ENCODE measurements around the gene SAMD5.

Gene SAMD5

GRCh38 chr6:147569788-147570187 is 61.3 kb downstream of the SAMD5 start:
- H2BK5ac ChIP-seq (ENCODE audit: low read depth, low read length, poor library complexity, severe bottlenecking) = no peak overlapping the region
- no peaks in the 10 kb centered on the region for H3K36me3 ChIP-seq (ENCODE audit: control insufficient read depth in 1 of 2, insufficient read depth in 2 of 2, low read depth in 1 of 2, low read length in 2 of 2)
- no peak overlapping the region for H4K91ac ChIP-seq (ENCODE audit: low read length)
- H3K9ac ChIP-seq (ENCODE audit: low read length) = no peak overlapping the region
- no peak overlapping the region for H3K4me3 ChIP-seq (ENCODE audit: insufficient read depth in 1 of 2, low read depth in 1 of 2, low read length in 2 of 2)
- H3K27me3 ChIP-seq (ENCODE audit: control insufficient read depth in 1 of 2, insufficient read depth in 1 of 2, low read length in 2 of 2) = no peaks in the 10 kb centered on the region
- H2BK12ac ChIP-seq (ENCODE audit: low read length in 2 of 2) = no peak overlapping the region
- no peak for DNase-seq
- no peak overlapping the region for H2AFZ ChIP-seq (ENCODE audit: low read depth, low read length)
- H2BK15ac ChIP-seq (ENCODE audit: low read depth, poor library complexity, severe bottlenecking) = no peak overlapping the region
- no peak overlapping the region for H3K23ac ChIP-seq (ENCODE audit: low read length in 2 of 2)
- H2BK120ac ChIP-seq (ENCODE audit: low read depth, low read length) = no peak overlapping the region
- 91% methylated on average over 7 of the region's 7 CpGs for WGBS
- H3K79me1 ChIP-seq (replicated peaks; ENCODE audit: low read length, poor library complexity, severe bottlenecking) = no peaks in the 10 kb centered on the region
- no peak overlapping the region for H2AK5ac ChIP-seq (ENCODE audit: low read length, severe bottlenecking)
- H3K9me3 ChIP-seq (ENCODE audit: control insufficient read depth, low read length) = no peaks in the 10 kb centered on the region
- H3K14ac ChIP-seq (ENCODE audit: low read length in 2 of 2) = no peak overlapping the region
- no peaks in the 10 kb centered on the region for H3K4me1 ChIP-seq (ENCODE audit: control insufficient read depth, insufficient read depth, low read depth, low read length)
- H3K18ac ChIP-seq (ENCODE audit: low read depth in 1 of 2, low read length in 2 of 2) = no peak overlapping the region
- no peak overlapping the region for H3K4me2 ChIP-seq (ENCODE audit: low read length, poor library complexity, severe bottlenecking)
- H4K8ac ChIP-seq (ENCODE audit: low read length) = no peak overlapping the region
- no peak overlapping the region for H3K27ac ChIP-seq (ENCODE audit: low read length, poor library complexity, severe bottlenecking)
- H3K4ac ChIP-seq (ENCODE audit: low read depth in 1 of 2, low read length in 2 of 2) = no peak overlapping the region

DNA sequence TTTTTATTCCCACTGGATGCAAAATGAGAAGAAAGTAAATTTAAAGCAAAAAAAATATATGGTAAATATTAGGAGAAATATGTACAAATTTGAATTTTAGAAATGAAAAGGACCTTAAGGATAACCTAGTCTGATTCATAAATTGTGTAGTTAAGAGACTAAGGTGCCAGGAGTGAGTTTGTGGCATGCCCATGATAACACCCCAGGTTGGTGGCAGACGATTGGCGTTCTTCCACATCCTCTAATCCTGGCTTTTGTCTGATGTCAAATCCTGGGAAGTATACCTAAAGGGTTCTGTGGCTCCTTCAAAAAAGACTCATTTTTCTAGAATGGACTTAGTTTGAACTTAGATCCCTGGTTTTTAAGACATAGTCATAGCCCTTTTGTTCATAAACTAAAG is 62.2 kb downstream of the SAMD5 start:
- Histone ChIP-seq H2BK120ac (ENCODE audit: low read depth, low read length) (no peak overlapping the region), H3K4me3 (ENCODE audit: insufficient read depth in 1 of 2, low read depth in 1 of 2, low read length in 2 of 2) (no peak overlapping the region), H3K4ac (ENCODE audit: low read depth in 1 of 2, low read length in 2 of 2) (no peak overlapping the region), H2BK12ac (ENCODE audit: low read length in 2 of 2) (no peak overlapping the region), H3K18ac (ENCODE audit: low read depth in 1 of 2, low read length in 2 of 2) (no peak overlapping the region), H4K91ac (ENCODE audit: low read length) (no peak overlapping the region), H3K9ac (ENCODE audit: low read length) (no peak overlapping the region), H3K4me2 (ENCODE audit: low read length, poor library complexity, severe bottlenecking) (no peak overlapping the region), H3K79me1 (replicated peaks; ENCODE audit: low read length, poor library complexity, severe bottlenecking) (no peaks in the 10 kb centered on the region), H2BK5ac (ENCODE audit: low read depth, low read length, poor library complexity, severe bottlenecking) (no peak overlapping the region), H2AFZ (ENCODE audit: low read depth, low read length) (no peak overlapping the region), H3K27ac (ENCODE audit: low read length, poor library complexity, severe bottlenecking) (no peak overlapping the region), H3K36me3 (ENCODE audit: control insufficient read depth in 1 of 2, insufficient read depth in 2 of 2, low read depth in 1 of 2, low read length in 2 of 2) (no peaks in the 10 kb centered on the region), H3K9me3 (ENCODE audit: control insufficient read depth, low read length) (no peaks in the 10 kb centered on the region), H3K4me1 (ENCODE audit: control insufficient read depth, insufficient read depth, low read depth, low read length) (no peaks in the 10 kb centered on the region), H2AK5ac (ENCODE audit: low read length, severe bottlenecking) (no peak overlapping the region), H4K8ac (ENCODE audit: low read length) (no peak overlapping the region), H3K14ac (ENCODE audit: low read length in 2 of 2) (no peak overlapping the region), H3K27me3 (ENCODE audit: control insufficient read depth in 1 of 2, insufficient read depth in 1 of 2, low read length in 2 of 2) (no peaks in the 10 kb centered on the region), H2BK15ac (ENCODE audit: low read depth, poor library complexity, severe bottlenecking) (no peak overlapping the region), H3K23ac (ENCODE audit: low read length in 2 of 2) (no peak overlapping the region)
- no peak for DNase-seq
- WGBS = 100% methylated on average over 2 of the region's 2 CpGs

GRCh38 chr6:147577488-147577887 is 69.0 kb downstream of the SAMD5 start:
- H3K27ac ChIP-seq (ENCODE audit: low read length, poor library complexity, severe bottlenecking) = no peak overlapping the region
- H3K4me2 ChIP-seq (ENCODE audit: low read length, poor library complexity, severe bottlenecking) = no peak overlapping the region
- H3K27me3 ChIP-seq (ENCODE audit: control insufficient read depth in 1 of 2, insufficient read depth in 1 of 2, low read length in 2 of 2) = no peaks in the 10 kb centered on the region
- H2BK15ac ChIP-seq (ENCODE audit: low read depth, poor library complexity, severe bottlenecking) = no peak overlapping the region
- no peak overlapping the region for H2BK120ac ChIP-seq (ENCODE audit: low read depth, low read length)
- H3K9ac ChIP-seq (ENCODE audit: low read length) = no peak overlapping the region
- no peak overlapping the region for H2BK12ac ChIP-seq (ENCODE audit: low read length in 2 of 2)
- no peak overlapping the region for H3K14ac ChIP-seq (ENCODE audit: low read length in 2 of 2)
- H3K79me1 ChIP-seq (replicated peaks; ENCODE audit: low read length, poor library complexity, severe bottlenecking) = no peaks in the 10 kb centered on the region
- DNase-seq = no peak
- no peak overlapping the region for H2BK5ac ChIP-seq (ENCODE audit: low read depth, low read length, poor library complexity, severe bottlenecking)
- H2AFZ ChIP-seq (ENCODE audit: low read depth, low read length) = no peak overlapping the region
- no peak overlapping the region for H3K18ac ChIP-seq (ENCODE audit: low read depth in 1 of 2, low read length in 2 of 2)
- H3K4me3 ChIP-seq (ENCODE audit: insufficient read depth in 1 of 2, low read depth in 1 of 2, low read length in 2 of 2) = no peak overlapping the region
- no peak overlapping the region for H4K91ac ChIP-seq (ENCODE audit: low read length)
- H3K23ac ChIP-seq (ENCODE audit: low read length in 2 of 2) = no peak overlapping the region
- H3K36me3 ChIP-seq (ENCODE audit: control insufficient read depth in 1 of 2, insufficient read depth in 2 of 2, low read depth in 1 of 2, low read length in 2 of 2) = no peaks in the 10 kb centered on the region
- no peak overlapping the region for H2AK5ac ChIP-seq (ENCODE audit: low read length, severe bottlenecking)
- H3K4ac ChIP-seq (ENCODE audit: low read depth in 1 of 2, low read length in 2 of 2) = no peak overlapping the region
- no peaks in the 10 kb centered on the region for H3K9me3 ChIP-seq (ENCODE audit: control insufficient read depth, low read length)
- no peaks in the 10 kb centered on the region for H3K4me1 ChIP-seq (ENCODE audit: control insufficient read depth, insufficient read depth, low read depth, low read length)
- H4K8ac ChIP-seq (ENCODE audit: low read length) = no peak overlapping the region

DNA sequence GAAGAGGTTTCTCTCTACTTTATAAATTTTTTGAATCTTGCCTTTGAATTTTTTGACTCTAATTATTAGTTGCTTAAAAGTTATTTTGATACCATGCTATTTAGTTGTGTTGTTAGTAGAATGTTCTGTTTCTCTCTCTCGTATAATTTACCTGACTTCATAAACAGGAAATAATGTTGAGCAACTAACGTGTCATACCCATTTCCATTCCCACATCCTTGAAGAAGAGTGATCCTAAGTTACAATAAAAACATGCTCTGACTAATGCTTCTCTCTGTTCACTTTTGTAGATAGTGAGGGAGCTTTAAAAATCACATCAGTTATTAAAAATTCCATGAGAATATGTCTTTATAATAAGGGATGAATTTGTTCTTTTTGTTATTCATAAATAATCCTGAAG is 69.7 kb downstream of the SAMD5 start:
- Histone ChIP-seq H3K4ac (ENCODE audit: low read depth in 1 of 2, low read length in 2 of 2) (no peak overlapping the region), H3K14ac (ENCODE audit: low read length in 2 of 2) (no peak overlapping the region), H3K27ac (ENCODE audit: low read length, poor library complexity, severe bottlenecking) (no peak overlapping the region), H3K79me1 (replicated peaks; ENCODE audit: low read length, poor library complexity, severe bottlenecking) (no peaks in the 10 kb centered on the region), H3K4me3 (ENCODE audit: insufficient read depth in 1 of 2, low read depth in 1 of 2, low read length in 2 of 2) (no peak overlapping the region), H3K4me2 (ENCODE audit: low read length, poor library complexity, severe bottlenecking) (no peak overlapping the region), H2BK120ac (ENCODE audit: low read depth, low read length) (no peak overlapping the region), H3K27me3 (ENCODE audit: control insufficient read depth in 1 of 2, insufficient read depth in 1 of 2, low read length in 2 of 2) (no peaks in the 10 kb centered on the region), H3K36me3 (ENCODE audit: control insufficient read depth in 1 of 2, insufficient read depth in 2 of 2, low read depth in 1 of 2, low read length in 2 of 2) (no peaks in the 10 kb centered on the region), H4K8ac (ENCODE audit: low read length) (no peak overlapping the region), H2AFZ (ENCODE audit: low read depth, low read length) (no peak overlapping the region), H2BK12ac (ENCODE audit: low read length in 2 of 2) (no peak overlapping the region), H3K4me1 (ENCODE audit: control insufficient read depth, insufficient read depth, low read depth, low read length) (no peaks in the 10 kb centered on the region), H3K9me3 (ENCODE audit: control insufficient read depth, low read length) (no peaks in the 10 kb centered on the region), H3K18ac (ENCODE audit: low read depth in 1 of 2, low read length in 2 of 2) (no peak overlapping the region), H3K23ac (ENCODE audit: low read length in 2 of 2) (no peak overlapping the region), H2AK5ac (ENCODE audit: low read length, severe bottlenecking) (no peak overlapping the region), H2BK5ac (ENCODE audit: low read depth, low read length, poor library complexity, severe bottlenecking) (no peak overlapping the region), H2BK15ac (ENCODE audit: low read depth, poor library complexity, severe bottlenecking) (no peak overlapping the region), H4K91ac (ENCODE audit: low read length) (no peak overlapping the region), H3K9ac (ENCODE audit: low read length) (no peak overlapping the region)
- DNase-seq = no peak
- no CpG with 5 or more reads among the region's 2 CpGs for WGBS
